H1 (cell line): Measurements from ENCODE around the gene TTC23. TPM values are rescaled to one million over a fixed set of nuclear protein-coding genes. Genes with fewer than 3 reads are reported as not detected.

ENCODE experiments used
- CTCF ChIA-PET: fragments of 300-600 bp; sonication (Branson Sonifier 250); formaldehyde crosslinking; loops from one replicate; lab custom pipeline; 2021; ENCODE audit not compliant: partially characterized antibody; lab: Charles Lee
- POLR2A ChIA-PET: fragments of 300-600 bp; sonication (Branson Sonifier 250); formaldehyde crosslinking; loops from one replicate; lab custom pipeline; 2021; ENCODE audit warnings: inconsistent platforms; ENCODE audit not compliant: partially characterized antibody; lab: Charles Lee
- DNase-seq, 2 experiments: peaks; one replicate each; pipeline versions ENCODE4 v3.0.0 to v3.0.0-alpha.2; 2010 to 2022; ENCODE audit warnings: low spot score in 2 of 2, low read depth in 1 of 2, mixed read lengths in 1 of 2
- FAIRE-seq: peaks from 2 replicates; lab custom pipeline; 2011; peaks lifted over from hg19 to GRCh38; lab: Jason Lieb, UNC
- H2AFZ ChIP-seq: 2 replicates; pipeline ENCODE4 v1.8.1; 2012; ENCODE audit warnings: low read length, inconsistent platforms
- H2AK5ac ChIP-seq: 2 replicates; pipeline ENCODE4 v1.6.1; 2013; ENCODE audit warnings: low read depth, low read length
- H2BK120ac ChIP-seq: replicated peaks from 2 replicates; pipeline ENCODE3; 2013; ENCODE audit warnings: low read depth, low read length, inconsistent platforms
- H2BK12ac ChIP-seq: 2 replicates; pipeline ENCODE4 v1.6.1; 2013; ENCODE audit warnings: low read depth, low read length
- H2BK15ac ChIP-seq: 2 replicates; pipeline ENCODE4 v1.6.1; 2013; ENCODE audit warnings: low read length
- H2BK20ac ChIP-seq: 2 replicates; pipeline ENCODE4 v1.6.1; 2013; ENCODE audit warnings: low read length
- H2BK5ac ChIP-seq: 2 replicates; pipeline ENCODE4 v1.6.1; 2013; ENCODE audit warnings: low read depth, low read length
- H3K14ac ChIP-seq: 2 replicates; pipeline ENCODE4 v1.6.1; 2013; ENCODE audit warnings: inconsistent platforms; ENCODE audit not compliant: insufficient read length
- H3K18ac ChIP-seq: 2 replicates; pipeline ENCODE4 v1.6.1; 2013; ENCODE audit warnings: low read length; ENCODE audit errors: extremely low read depth
- H3K23ac ChIP-seq: 2 replicates; pipeline ENCODE4 v1.6.1; 2013; ENCODE audit warnings: inconsistent platforms; ENCODE audit not compliant: insufficient read length
- H3K23me2 ChIP-seq: 2 replicates; pipeline ENCODE4 v1.6.1; 2013; ENCODE audit warnings: low read depth, low read length
- H3K27ac ChIP-seq: 2 replicates; pipeline ENCODE4 v1.6.1; 2011; ENCODE audit warnings: low read depth, low read length, inconsistent platforms
- H3K27me3 ChIP-seq, 4 experiments: replicated peaks in 1 of 4; 1 replicate in 1 of 4; 2 replicates in 3 of 4; pipeline versions ENCODE4 v1.6.1 to v1.8.1; 2011 to 2013; ENCODE audit warnings: low read length in 3 of 4, mild to moderate bottlenecking in 3 of 4, inconsistent platforms in 2 of 4, mixed read lengths in 2 of 4, moderate library complexity in 1 of 4; ENCODE audit not compliant: control insufficient read depth in 3 of 4, insufficient read depth in 3 of 4; ENCODE audit errors: extremely low read depth in 1 of 4
- H3K36me3 ChIP-seq, 4 experiments: 2 replicates each; pipeline versions ENCODE4 v1.6.1 to v1.8.1; 2011 to 2013; ENCODE audit warnings: mild to moderate bottlenecking in 4 of 4, low read length in 3 of 4, moderate library complexity in 2 of 4, control low read depth in 1 of 4, inconsistent platforms in 1 of 4; ENCODE audit not compliant: insufficient read depth in 4 of 4, control insufficient read depth in 2 of 4
- H3K4ac ChIP-seq: replicated peaks from 2 replicates; pipeline ENCODE3; 2013; ENCODE audit warnings: low read length, low read depth, mixed read lengths, inconsistent platforms; ENCODE audit not compliant: insufficient read length
- H3K4me1 ChIP-seq, 4 experiments: replicated peaks in 1 of 4; 1 replicate in 1 of 4; 2 replicates in 3 of 4; pipeline versions ENCODE4 v1.6.1 to v1.8.1; 2011 to 2013; ENCODE audit warnings: low read length in 3 of 4, inconsistent platforms in 2 of 4, mixed read lengths in 1 of 4; ENCODE audit not compliant: insufficient read depth in 4 of 4, control insufficient read depth in 3 of 4
- H3K4me2 ChIP-seq, 2 experiments: 2 replicates each; pipeline versions ENCODE4 v1.6.1 to v1.8.1; 2011 to 2013; ENCODE audit warnings: low read depth in 2 of 2, low read length in 2 of 2, control low read depth in 1 of 2, inconsistent platforms in 1 of 2, mild to moderate bottlenecking in 1 of 2; ENCODE audit not compliant: insufficient read depth in 1 of 2
- H3K4me3 ChIP-seq, 4 experiments: fragments of 200-600, 300-600 bp in 1 of 4; sonication (generic), shearing (Covaris generic), sonication (Bioruptor Twin) in 1 of 4; 2 replicates each; pipeline versions ENCODE4 v1.5.1 to v1.8.1; 2011 to 2016; ENCODE audit warnings: low read length in 4 of 4, low read depth in 3 of 4, control low read depth in 2 of 4, inconsistent platforms in 2 of 4, mild to moderate bottlenecking in 2 of 4, mixed read lengths in 1 of 4, moderate library complexity in 1 of 4; ENCODE audit not compliant: insufficient read depth in 2 of 4; ENCODE audit errors: extremely low read depth in 1 of 4
- H3K56ac ChIP-seq: replicated peaks from 2 replicates; pipeline ENCODE3; 2013; ENCODE audit warnings: low read depth, mild to moderate bottlenecking, mixed read lengths, low read length, inconsistent platforms; ENCODE audit not compliant: insufficient read length
- H3K79me1 ChIP-seq: 2 replicates; pipeline ENCODE4 v1.6.1; 2013; ENCODE audit warnings: low read depth, low read length, control low read depth
- H3K79me2 ChIP-seq, 2 experiments: 2 replicates each; pipeline versions ENCODE4 v1.6.1 to v1.8.1; 2012 to 2013; ENCODE audit warnings: low read length in 2 of 2, mild to moderate bottlenecking in 2 of 2, inconsistent platforms in 1 of 2; ENCODE audit not compliant: insufficient read depth in 2 of 2, control insufficient read depth in 1 of 2
- H3K9ac ChIP-seq, 4 experiments: replicated peaks in 1 of 4; 1 replicate in 1 of 4; 2 replicates in 3 of 4; pipeline versions ENCODE4 v1.6.1 to v1.8.1; 2011 to 2013; ENCODE audit warnings: low read depth in 3 of 4, low read length in 3 of 4, control low read depth in 2 of 4, mild to moderate bottlenecking in 2 of 4, moderate library complexity in 2 of 4, inconsistent platforms in 1 of 4; ENCODE audit errors: extremely low read depth in 1 of 4
- H3K9me3 ChIP-seq, 2 experiments: 2 replicates each; pipeline versions ENCODE4 v1.6.1 to v1.8.1; 2012 to 2013; ENCODE audit warnings: mild to moderate bottlenecking in 2 of 2, moderate library complexity in 2 of 2, control low read depth in 1 of 2, inconsistent platforms in 1 of 2, low read depth in 1 of 2, low read length in 1 of 2, mixed read lengths in 1 of 2; ENCODE audit not compliant: insufficient read depth in 2 of 2
- H4K20me1 ChIP-seq, 2 experiments: replicated peaks in 1 of 2; 2 replicates each; pipeline versions ENCODE3 to v1.8.1; 2011 to 2013; ENCODE audit warnings: inconsistent platforms in 2 of 2, low read length in 2 of 2, mild to moderate bottlenecking in 1 of 2; ENCODE audit not compliant: insufficient read depth in 2 of 2, control insufficient read depth in 1 of 2
- H4K5ac ChIP-seq: 2 replicates; pipeline ENCODE4 v1.6.1; 2013; ENCODE audit warnings: low read length, low read depth, mixed read lengths, inconsistent platforms; ENCODE audit not compliant: insufficient read length
- H4K8ac ChIP-seq: 2 replicates; pipeline ENCODE4 v1.8.0; 2013; ENCODE audit warnings: mild to moderate bottlenecking, moderate library complexity, low read length, inconsistent platforms; ENCODE audit not compliant: insufficient read depth; ENCODE audit errors: extremely low read depth
- H4K91ac ChIP-seq: replicated peaks from 2 replicates; pipeline ENCODE3; 2013; ENCODE audit warnings: low read length, mixed read lengths, inconsistent platforms; ENCODE audit not compliant: insufficient read length
- BCL11A ChIP-seq, 2 experiments: IDR thresholded peaks; one replicate each; pipeline ENCODE4 v1.6.1; 2011; ENCODE audit warnings: low read depth in 2 of 2, low read length in 2 of 2, mild to moderate bottlenecking in 2 of 2
- CTBP2 ChIP-seq: IDR thresholded peaks from 2 replicates; pipeline ENCODE4 v1.7.0; 2011; ENCODE audit warnings: borderline replicate concordance, mild to moderate bottlenecking, moderate library complexity, mixed read lengths, low read length; ENCODE audit not compliant: insufficient read depth, insufficient read length
- GABPA ChIP-seq: IDR thresholded peaks from 2 replicates; pipeline ENCODE4 v1.6.1; 2011; ENCODE audit warnings: mild to moderate bottlenecking, low read length, moderate library complexity, borderline replicate concordance; ENCODE audit not compliant: insufficient read depth
- GTF2F1 ChIP-seq: IDR thresholded peaks from 2 replicates; pipeline ENCODE4 v1.6.1; 2012; ENCODE audit warnings: low read depth, low read length, improper control_type of control experiment, borderline replicate concordance
- HDAC2 ChIP-seq, 2 experiments: fragments of 300-600 bp in 1 of 2; sonication (generic) in 1 of 2; IDR thresholded peaks; 2 replicates each; pipeline ENCODE4 v1.6.1; 2011 to 2012; ENCODE audit warnings: low read depth in 2 of 2, low read length in 2 of 2, mild to moderate bottlenecking in 2 of 2, moderate library complexity in 2 of 2, borderline replicate concordance in 1 of 2, inconsistent platforms in 1 of 2
- KDM5A ChIP-seq: fragments of 200-600 bp; IDR thresholded peaks from 2 replicates; pipeline ENCODE4 v1.7.1; 2012; ENCODE audit warnings: mild to moderate bottlenecking, low read length, inconsistent platforms, mixed read lengths
- MAX ChIP-seq: IDR thresholded peaks from 2 replicates; pipeline ENCODE4 v1.6.1; 2012; ENCODE audit warnings: inconsistent platforms
- RNF2 ChIP-seq: fragments of 200-900, 300-1000 bp; sonication (generic); IDR thresholded peaks from 2 replicates; pipeline ENCODE4 v1.7.1; 2016; ENCODE audit warnings: borderline replicate concordance, low read depth, mild to moderate bottlenecking, antibody characterized with exemption, low read length; ENCODE audit not compliant: poor library complexity, severe bottlenecking; ENCODE audit errors: missing control alignments
- SAP30 ChIP-seq: fragments of 300-600 bp; sonication (generic); IDR thresholded peaks from 2 replicates; pipeline ENCODE4 v1.7.1; 2012; ENCODE audit warnings: low read length, moderate library complexity, mild to moderate bottlenecking, inconsistent platforms; ENCODE audit not compliant: insufficient read depth, insufficient replicate concordance
- WGBS, 2 experiments: shearing (Covaris generic) in 1 of 2; methylation state at CpG; one replicate each; pipeline versions ENCODE4 v1.1.6 to v1.1.7; 2013 to 2015; ENCODE audit warnings: low lambda C conversion rate in 2 of 2, mixed read lengths in 2 of 2, inconsistent platforms in 1 of 2, low coverage in 1 of 2, missing lambda C conversion rate in 1 of 2; ENCODE audit not compliant: insufficient replicate concordance in 2 of 2, insufficient coverage in 1 of 2, insufficient read length in 1 of 2; ENCODE audit errors: extremely low coverage in 1 of 2, missing lambda C conversion rate in 1 of 2; 5-methylcytosine and 5-hydroxymethylcytosine counted together
- polyA plus RNA-seq, 7 experiments: library from polyadenylated mRNA; depleted of rRNA in 3 of 7; stranded (reverse) in 5 of 7; unstranded in 2 of 7; fragments of >200 nt in 5 of 7; fragments of 200-250 nt in 2 of 7; gene quantifications; 1 replicate in 5 of 7; 2 replicates in 1 of 7; 4 replicates in 1 of 7; pipeline versions ENCODE4 v1.2.1 to v1.2.3, GENCODE V29; 2011 to 2013; ENCODE audit warnings: missing spikeins in 2 of 7, mixed read lengths in 2 of 7
- total RNA-seq: library from RNA; stranded (reverse); fragmentation: NEBNext Ultra II Directional; extraction: Animal tissue kit (Norgen Biotek cat#: 25700); gene quantifications from 2 replicates; pipeline ENCODE4 v1.2.1, GENCODE V29; 2021
- TF ChIP-seq, protein P1 (sequence below): IDR thresholded peaks from 2 replicates; pipeline ENCODE4 v1.6.1; 2011; ENCODE audit warnings: low read length, improper control_type of control experiment

TTC23 gene
- total and polyA plus RNA-seq, 2 of the 8 experiments (the other 6 are each of a cell fraction or from before 2014, with no cell fraction given), result 4.8 to 23.0 TPM

- Histone ChIP-seq H3K14ac (no peak overlapping the region), H2AFZ (no peak overlapping the region), H4K5ac (no peak overlapping the region), H3K4me3 (no peak overlapping the region), H3K23me2 (peaks cover 2% of the 10 kb centered on the region; the same call in 1 of the 2 replicates), H3K23ac (no peak overlapping the region), H3K27ac (no peak overlapping the region), H3K79me1 (no peaks in the 10 kb centered on the region), H2BK20ac (no peak overlapping the region), H3K36me3 (peaks cover 0 to 2% (median 0%) of the 10 kb centered on the region in 4 experiments; a peak in 1 of 8 replicates), H2BK15ac (no peak overlapping the region), H3K27me3 (no peaks in the 10 kb centered on the region), H3K9ac (no peak overlapping the region), H2AK5ac (no peak overlapping the region), H4K8ac (no peak overlapping the region), H3K56ac (no peak overlapping the region), H3K79me2 (no peaks in the 10 kb centered on the region), H3K18ac (no peak overlapping the region), H2BK5ac (no peak overlapping the region), H3K4me2 (no peak overlapping the region), H2BK120ac (no peak overlapping the region), H2BK12ac (no peak overlapping the region), H3K4ac (no peak overlapping the region), H3K4me1 (peaks cover 0 to 5% (median 2%) of the 10 kb centered on the region in 4 experiments; a peak in 4 of 7 replicates), H4K91ac (no peak overlapping the region), H3K9me3 (no peaks in the 10 kb centered on the region), H4K20me1 (no peaks in the 10 kb centered on the region)
- ChIA-PET CTCF (no interaction called here), POLR2A (no interaction called here)
- 80% methylated on average over 4 of the region's 4 CpGs; no CpG with 5 or more reads in 1 of the 2 experiments for whole genome bisulfite sequencing, 2 experiments
- DNase-seq, result no peak
- no peak for FAIRE-seq
- TF ChIP-seq HDAC2 (IDR thresholded peaks at IDR 0.05; ENCODE audit: borderline replicate concordance in 1 of 2, low read depth in 2 of 2, low read length in 2 of 2), result no peak
- no peak for TF ChIP-seq GABPA
- TF ChIP-seq CTBP2, result no peak
- TF ChIP-seq, protein P1, sequence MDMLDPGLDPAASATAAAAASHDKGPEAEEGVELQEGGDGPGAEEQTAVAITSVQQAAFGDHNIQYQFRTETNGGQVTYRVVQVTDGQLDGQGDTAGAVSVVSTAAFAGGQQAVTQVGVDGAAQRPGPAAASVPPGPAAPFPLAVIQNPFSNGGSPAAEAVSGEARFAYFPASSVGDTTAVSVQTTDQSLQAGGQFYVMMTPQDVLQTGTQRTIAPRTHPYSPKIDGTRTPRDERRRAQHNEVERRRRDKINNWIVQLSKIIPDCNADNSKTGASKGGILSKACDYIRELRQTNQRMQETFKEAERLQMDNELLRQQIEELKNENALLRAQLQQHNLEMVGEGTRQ, result no peak
- no peak for TF ChIP-seq RNF2
- TF ChIP-seq BCL11A (IDR thresholded peaks at IDR 0.05; ENCODE audit: low read depth in 2 of 2, low read length in 2 of 2), result no peak
- no peak for TF ChIP-seq MAX
- no peak for TF ChIP-seq SAP30
- TF ChIP-seq KDM5A, result no peak
- TF ChIP-seq GTF2F1, result no peak
These were observed 63.8 kb downstream of the TTC23 start for GRCh38 chr15:99185414-99186130.
